Left lobe of liver (tissue), 2 donors: ENCODE data around the gene SLC22A4. TPM values are rescaled to one million over a fixed set of nuclear protein-coding genes. Genes with fewer than 3 reads are reported as not detected.

Experiments
- ATAC-seq: fragments of 200-7000 bp; cut with Tn5 transposase; one replicate; pipeline ENCODE4 v1.9.1; 2020; ENCODE audit warnings: mild to moderate bottlenecking, moderate library complexity
- DNase-seq: peaks from one replicate; pipeline ENCODE4 v3.0.0-alpha.2; 2020; ENCODE audit warnings: low spot score
- total RNA-seq: library from RNA; stranded (reverse); gene quantifications from one replicate; pipeline ENCODE4 v1.2.1, GENCODE V29; 2021
- donor health status: DM: no; HTN: no; CAD: no; lungs with moderate emphysema.
- donor health status: DM: no; HTN: yes; CAD: no.

The SLC22A4 gene
- total RNA-seq, 1 donor from 2014 or later, result 0.20 TPM

DNA sequence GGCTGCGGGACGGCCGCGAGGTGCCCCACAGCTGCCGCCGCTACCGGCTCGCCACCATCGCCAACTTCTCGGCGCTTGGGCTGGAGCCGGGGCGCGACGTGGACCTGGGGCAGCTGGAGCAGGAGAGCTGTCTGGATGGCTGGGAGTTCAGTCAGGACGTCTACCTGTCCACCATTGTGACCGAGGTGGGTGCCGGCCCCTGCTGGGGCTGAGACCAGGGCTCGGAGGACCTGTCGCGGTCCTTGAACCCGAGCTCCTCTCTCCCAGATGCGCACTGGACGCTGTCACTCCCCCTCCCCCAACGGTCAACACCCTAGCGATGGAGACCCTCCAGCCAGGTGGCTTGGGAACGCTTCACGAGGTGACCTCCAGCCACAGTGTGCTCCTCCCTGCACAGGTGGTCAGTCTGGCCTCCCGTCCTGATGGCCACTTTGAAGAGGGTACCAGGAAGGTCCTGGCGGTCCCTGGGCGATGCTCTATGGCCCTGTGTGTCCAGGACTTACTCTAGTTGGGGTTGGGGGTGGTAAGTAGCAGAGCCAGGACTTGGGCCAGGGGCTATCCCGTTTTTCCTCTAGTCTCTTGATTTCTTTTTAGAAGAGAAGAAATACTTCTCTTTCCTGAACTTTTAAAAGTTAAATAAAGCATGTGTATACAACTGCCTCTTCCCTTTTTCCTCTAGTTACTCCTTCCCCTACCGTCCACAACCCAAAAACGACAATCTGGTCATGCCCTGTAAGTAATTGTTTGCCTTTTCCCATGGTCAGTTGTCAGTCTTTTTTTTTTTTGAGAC lies 76.2 kb downstream of the SLC22A4 start:
- ATAC-seq, result peak; percentile 8
- no peak for DNase-seq

DNA sequence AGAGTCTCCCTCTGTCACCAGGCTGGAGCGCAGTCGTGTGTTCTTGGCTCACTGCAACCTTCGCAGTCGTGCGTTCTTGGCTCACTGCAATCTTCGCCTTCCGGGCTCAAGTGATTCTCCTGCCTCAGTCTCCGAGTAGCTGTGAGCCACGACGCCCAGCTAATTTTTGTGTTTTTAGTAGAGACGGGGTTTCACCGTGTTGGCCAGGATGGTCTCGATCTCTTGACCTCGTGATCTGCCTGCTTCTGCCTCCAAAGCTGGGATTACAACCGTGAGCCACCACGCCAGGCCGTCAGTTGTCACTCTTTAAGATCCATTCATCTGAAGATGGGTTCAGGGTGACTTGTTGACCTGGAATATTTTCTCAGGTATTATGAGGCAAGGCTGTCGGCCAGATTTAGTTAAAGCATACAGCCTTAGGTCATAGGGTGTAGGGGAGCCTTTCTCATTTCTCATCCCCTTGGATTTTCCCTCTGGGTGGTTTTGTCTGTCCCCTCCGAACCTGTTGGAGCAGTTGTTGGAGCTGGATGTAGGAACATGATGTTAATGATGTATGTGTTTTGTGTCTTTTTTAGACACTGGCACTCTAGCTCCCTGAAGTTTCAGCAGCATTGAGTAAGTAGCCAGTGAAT lies 76.9 kb downstream of the SLC22A4 start:
- DNase-seq (no peak), ATAC-seq (peak; percentile 6)

DNA sequence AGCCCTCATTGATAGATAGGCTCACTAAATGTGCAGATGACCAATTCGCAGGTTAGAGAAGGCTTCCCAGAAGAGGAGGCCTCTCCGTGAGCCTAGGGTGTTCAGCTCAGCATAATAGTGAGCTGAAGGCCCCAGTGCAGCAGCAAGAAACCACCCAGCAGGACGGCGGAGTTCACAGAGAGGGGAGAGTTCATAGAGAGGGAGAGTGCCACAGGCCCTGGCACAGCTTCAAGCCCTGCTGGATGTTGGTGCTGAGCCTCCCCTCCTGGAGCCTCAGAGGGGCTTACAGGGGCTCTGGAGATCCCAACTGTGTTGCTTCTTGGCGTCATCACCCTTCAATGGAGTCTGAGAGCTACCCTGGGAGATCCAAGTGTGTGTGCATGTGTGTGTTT lies 77.4 kb downstream of the SLC22A4 start:
- no peak for DNase-seq

DNA sequence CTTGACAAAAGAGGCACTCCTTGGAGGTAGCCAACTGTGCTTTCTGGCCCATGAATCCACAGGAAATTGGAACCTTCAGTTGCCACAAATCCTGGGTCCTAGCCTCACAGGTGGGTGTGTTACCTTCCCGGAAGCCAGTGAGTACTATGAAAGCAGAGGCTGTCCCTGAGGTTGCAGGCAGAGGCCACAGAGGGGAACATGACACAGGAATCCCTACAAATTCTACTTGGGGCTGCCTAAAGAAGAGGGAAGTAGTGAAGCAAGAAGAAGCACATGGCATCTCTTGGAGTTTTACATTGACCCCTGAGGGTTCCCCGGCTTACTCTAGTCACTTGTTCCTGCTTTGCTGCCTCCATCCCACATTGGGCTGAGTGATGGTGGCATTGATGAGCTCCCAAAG lies 77.9 kb downstream of the SLC22A4 start:
- no peak for DNase-seq
- no peak for ATAC-seq

More for the DNA sequence above, 77.4 kb downstream of the SLC22A4 start:
- ATAC-seq, result no peak

DNA sequence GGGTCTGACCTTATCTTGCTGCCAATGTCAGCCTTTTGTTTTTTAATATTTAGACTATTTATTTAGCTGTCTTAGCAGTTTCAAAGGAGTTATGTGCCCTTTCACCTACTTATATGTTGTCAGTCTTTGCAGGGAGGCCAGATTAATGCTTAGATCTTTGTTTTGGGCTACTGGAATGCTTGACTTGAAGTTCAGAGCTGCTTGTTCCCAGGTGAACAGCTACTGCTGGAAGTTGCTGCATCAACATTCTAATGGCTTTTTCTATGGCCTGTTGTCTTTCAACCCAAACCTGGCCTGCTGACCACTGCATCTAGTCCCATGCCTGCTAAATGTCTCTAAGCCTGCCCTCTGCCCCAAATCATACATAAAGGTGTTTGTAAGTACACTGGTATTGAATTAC lies 78.3 kb downstream of the SLC22A4 start:
- no peak for ATAC-seq
- no peak for DNase-seq

DNA sequence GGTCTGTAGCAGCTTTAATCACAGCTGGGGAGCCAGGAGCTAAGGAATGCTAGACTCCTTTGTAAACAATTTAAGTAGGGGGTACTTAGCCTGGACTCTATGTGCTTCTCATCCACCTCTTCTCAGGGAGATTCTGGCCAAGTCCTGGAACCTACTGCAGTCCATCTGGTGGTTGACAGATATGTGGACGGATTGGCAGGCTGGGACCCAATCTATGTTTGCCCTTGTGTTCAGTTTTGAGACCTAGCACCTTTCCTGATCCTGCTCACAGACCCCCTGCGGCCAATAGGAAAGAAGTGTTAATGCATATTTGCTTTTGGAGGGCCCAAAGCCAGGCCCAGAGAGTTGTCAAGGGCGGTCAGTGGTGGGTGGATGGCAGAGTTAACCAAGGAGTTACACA lies 81.8 kb downstream of the SLC22A4 start:
- ATAC-seq (no peak), DNase-seq (no peak)

DNA sequence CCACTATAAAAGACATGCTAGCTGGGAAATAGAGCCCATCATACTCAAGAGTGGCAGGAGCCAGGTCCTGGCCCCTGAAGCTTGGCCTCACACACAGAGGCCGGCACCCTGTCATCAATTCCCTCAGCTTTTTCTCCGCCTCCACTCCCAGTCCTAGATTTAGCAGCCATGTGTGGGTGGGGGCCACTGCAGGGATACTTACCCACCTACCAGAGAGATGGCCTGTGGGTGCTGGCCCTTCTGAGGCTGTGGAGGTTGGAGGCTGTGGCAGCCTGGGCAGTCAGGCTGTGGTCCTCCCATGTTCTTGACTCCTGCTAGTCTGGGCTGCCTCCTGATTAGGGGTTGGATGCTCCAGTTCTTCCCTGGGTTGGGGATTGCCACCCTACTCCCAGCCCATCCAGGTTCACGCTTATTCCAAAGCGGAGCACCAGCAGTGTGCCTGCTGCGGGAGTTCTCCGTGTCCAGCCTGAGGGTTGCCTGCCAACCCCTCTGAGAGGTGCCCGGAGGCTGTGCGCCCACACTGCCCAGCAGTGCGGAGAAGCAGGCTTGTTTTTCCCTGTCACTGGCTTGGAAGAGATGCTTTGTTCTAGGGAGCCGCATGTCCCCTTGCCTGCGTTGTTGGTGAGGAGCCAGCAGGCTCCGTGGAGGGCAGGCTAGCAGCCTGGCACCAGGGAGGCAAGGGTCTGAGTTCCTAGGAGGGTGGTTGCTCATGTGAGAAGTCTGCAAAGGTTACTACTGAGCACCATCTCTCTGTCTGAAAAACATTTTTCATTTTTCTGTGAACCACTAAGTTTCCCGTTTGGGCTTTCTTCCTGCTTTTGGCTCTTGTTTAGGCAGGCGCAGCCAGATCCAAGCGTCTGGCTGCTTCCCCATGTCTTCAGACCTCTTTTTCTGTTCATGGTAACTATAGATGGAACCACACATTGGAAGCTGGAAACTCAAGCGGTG lies 82.8 kb downstream of the SLC22A4 start:
- no peak for ATAC-seq
- no peak for DNase-seq

DNA sequence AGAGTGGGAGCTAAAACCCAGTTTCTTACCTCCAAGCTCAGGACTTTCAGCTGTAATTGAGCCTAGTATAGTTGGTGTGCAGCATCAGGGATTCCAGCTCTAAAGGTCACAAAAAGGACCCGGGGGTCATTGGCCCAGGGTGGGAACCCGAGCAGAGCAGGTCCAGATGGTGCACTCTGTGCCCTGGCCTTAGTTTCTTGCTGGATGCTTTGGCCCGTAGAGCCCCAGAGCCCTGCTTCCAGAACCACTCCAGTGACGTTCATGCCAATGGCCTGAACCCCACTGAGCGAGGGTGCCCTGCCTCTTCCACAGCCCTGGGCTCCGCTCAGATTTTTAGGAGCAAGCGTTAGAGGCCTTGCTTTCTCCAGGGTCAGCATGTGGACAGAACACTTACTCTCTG lies 83.5 kb downstream of the SLC22A4 start:
- no peak for ATAC-seq

DNA sequence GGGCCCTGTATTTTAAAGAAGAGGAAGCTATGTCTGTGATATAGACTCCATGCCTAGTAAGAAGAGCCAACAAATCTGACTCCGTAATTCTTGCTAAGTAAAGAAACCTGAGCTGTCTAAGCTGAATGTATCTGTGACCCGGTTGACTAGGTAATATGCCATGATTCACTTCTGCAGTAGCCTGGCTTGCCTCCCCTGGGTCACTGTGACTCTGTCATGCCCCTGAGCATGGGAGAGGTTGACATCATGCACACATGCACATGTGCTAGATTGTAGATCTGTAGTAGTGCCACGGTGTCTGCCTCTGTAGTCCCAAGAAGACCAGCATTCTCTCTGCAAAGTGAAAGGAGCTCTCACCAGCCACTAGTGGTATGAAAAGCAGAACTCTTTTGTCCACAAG lies 84.4 kb downstream of the SLC22A4 start:
- no peak for DNase-seq
- no peak for ATAC-seq

More for the DNA sequence above, 83.5 kb downstream of the SLC22A4 start:
- DNase-seq, result no peak

DNA sequence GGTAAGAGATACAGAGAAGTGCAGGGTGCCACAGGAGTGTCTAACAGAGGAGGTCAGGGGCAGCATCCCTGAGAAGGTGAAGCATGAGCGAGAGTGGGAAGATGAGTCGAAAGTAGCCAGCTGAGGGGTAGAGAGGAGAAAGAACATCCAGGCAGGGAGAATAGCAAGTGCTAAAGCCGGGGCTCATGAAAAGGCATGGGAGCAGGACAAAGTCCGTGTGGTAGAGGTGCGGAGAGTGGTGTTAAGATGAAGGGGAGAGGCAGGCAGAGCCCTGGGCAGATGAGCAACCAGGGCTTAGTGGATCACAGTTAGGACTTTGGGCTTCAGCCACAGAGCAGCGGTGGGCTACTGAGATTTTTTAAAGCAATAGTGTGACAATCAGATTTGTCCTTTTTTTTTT lies 85.9 kb downstream of the SLC22A4 start:
- peak; percentile 12 for ATAC-seq
- no peak for DNase-seq

DNA sequence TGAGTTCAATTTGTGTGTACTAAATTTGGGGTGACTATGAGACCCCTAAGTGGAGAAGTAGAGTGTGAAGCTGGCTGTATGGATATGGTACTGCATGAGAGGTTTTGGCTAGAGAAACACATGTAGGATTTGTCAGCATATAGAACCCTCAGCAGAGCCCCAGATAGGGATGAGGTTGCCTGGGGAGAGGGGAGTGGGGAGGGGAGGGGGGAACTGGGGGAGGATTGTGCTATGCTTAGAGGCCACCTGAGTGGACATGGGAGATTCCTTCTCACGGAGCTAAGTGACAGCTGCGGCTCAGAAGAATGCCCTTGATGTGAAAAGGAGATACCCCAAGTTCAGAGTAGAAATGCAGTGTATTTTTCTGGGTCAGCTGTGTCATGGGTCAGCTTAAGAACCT lies 86.5 kb downstream of the SLC22A4 start:
- ATAC-seq (no peak), DNase-seq (no peak)

DNA sequence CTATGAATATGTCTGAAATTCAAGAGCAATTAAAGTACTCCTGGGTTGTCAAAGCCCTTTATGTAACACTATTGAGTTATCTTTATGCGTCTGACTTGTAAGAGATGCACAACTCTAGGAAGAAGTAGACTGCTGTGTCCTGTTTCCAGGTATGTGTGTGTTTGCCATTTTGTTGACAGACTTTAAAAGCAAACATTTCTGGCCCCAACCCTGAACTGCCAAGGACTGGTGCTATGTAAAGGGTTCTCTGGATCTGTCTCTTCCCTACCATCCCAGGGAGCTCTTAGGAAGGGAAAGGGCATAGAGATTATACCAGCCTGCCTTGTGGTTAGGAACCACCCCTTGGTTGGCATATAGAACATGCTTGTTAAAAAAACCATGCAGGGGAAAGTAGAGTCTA lies 87.4 kb downstream of the SLC22A4 start:
- DNase-seq (no peak), ATAC-seq (peak; percentile 32)

DNA sequence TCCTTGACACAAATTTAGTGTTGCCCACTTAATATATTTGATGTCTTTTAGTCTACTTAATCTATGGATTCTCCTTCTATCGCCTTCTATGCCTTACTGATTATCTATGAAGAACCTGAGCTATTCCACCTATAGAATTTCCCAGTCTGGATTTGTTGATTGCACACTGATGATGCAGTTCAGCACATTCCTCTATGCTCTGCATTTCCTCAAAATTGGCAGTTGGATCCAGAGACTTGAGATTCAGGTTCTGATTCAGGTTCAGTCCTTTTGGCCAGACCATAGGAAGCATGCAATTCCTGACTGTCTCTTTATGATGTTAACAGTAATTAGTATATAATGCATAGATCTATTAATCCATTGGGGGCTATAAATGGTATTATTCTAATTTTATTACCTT lies 89.1 kb downstream of the SLC22A4 start:
- DNase-seq (no peak), ATAC-seq (no peak)

DNA sequence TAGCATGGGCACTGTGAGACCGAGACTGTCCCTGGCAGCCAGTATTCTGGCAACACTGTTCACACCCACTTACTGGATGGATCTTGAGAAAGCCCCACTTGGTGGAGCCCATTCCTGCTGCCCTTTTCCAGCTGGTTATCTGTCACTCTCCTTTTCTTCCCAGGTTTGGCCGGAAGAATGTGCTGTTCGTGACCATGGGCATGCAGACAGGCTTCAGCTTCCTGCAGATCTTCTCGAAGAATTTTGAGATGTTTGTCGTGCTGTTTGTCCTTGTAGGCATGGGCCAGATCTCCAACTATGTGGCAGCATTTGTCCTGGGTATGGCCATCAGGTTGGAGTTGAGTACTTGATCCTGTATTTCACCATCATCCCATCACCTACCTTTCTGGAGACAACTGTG lies 89.8 kb downstream of the SLC22A4 start:
- ATAC-seq (no peak), DNase-seq (no peak)

DNA sequence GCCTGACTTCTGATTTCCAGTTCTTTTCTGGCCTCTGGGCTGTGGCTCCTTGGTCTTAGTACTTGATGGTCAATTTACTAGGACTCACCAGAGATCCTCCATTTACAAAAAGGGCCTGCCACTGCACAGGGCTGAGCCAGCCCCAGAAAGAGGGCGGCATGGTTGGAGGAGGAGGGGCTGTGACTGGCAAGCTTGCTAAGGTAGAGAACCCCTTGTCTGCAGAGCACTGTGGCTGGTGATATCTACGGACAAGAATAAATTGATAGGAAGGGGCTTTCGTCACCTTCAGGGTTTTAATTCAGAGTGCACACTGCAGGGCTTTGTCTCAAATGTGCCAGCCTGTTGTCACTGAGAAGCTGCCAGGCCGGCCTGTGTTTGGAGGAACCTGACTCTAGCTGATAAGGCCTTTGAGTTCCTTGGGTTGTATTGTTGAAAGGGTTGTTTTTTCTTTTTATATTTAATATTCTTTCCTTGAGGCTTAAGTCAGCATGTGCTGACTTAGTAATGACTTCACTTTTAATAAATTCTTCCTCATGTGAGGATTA lies 90.4 kb downstream of the SLC22A4 start:
- ATAC-seq, result no peak
- DNase-seq, result no peak

DNA sequence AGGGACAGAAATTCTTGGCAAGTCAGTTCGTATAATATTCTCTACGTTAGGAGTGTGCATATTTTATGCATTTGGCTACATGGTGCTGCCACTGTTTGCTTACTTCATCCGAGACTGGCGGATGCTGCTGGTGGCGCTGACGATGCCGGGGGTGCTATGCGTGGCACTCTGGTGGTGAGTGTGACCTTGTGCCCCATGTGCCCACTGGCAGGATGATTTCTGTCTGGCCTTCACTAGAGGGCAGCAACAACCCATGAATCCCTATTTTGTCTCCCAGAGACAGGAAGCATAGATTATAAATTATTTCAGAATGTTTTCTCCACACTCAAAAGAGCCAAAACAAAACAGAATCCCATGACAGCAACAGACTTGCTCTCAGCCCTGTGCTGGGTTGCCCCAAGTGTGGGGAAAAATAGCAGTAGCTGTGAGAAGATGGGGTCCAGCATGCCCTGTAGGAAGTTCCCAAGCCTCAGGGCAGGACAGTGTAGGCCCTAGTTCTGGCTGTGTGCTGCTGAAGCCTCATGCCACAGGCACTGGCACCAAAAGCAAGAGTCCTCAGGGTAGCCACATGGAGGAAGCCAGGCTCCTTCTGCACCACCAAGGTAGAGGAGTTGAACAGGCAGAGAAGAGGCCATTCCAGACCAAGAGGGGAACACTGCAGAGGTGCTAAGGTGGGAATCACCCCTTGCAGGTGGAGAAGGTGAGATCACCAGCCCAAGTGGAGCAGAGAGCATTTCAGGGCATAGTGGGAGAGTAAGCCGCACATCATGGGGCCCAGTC lies 91.3 kb downstream of the SLC22A4 start:
- DNase-seq (no peak), ATAC-seq (peak; percentile 67)

DNA sequence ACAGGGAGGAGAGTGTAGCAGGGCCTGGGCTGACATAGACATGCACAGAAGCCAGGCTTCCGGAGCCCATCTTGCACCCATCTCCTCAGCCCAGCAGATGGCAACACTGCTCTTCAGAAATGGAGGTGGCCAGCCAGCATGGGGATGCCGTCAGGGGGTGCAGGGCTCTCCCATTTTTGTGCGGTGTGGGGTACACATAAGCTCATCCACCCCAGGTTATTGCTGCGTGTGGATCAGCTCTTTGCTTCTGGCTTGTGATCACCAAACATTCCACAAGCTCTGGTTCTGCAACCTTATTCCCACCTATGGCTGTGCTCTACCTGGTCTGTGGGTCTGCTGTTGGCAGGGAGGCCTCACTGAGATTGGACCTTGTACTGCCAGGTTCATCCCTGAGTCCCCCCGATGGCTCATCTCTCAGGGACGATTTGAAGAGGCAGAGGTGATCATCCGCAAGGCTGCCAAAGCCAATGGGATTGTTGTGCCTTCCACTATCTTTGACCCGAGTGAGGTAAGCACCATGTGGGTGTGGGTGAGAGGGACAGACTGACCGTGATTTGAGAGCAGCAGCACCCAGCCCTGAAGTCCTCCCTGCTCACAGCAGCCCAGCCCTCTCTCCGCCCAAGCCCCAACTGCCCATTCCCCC lies 92.6 kb downstream of the SLC22A4 start:
- DNase-seq (peak; percentile 75), ATAC-seq (peak; percentile 89)

DNA sequence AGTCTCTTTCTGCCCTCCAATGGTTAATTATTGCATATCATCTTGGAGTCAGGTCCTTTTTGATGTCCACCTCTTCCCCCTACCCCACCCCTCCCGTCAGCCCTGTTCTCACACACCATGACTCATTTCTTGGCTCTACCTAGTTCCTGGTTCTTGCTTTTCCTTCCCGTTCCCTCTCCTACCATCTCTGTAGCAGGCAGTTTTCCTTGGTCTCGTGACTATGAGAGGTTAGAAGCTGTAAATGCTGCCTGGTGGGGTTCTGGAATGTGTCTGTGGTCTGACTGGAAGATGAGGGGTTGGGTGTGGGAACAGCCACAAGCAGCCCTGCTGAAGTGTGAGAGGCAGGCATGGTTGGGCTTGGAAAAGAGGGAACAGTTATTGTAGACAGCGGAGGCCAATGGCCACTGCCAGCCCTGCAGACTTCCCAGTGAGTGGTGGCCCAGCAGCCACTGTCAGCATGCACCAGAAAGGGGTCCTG lies 93.5 kb downstream of the SLC22A4 start:
- no peak for DNase-seq
- ATAC-seq, result peak; percentile 42

DNA sequence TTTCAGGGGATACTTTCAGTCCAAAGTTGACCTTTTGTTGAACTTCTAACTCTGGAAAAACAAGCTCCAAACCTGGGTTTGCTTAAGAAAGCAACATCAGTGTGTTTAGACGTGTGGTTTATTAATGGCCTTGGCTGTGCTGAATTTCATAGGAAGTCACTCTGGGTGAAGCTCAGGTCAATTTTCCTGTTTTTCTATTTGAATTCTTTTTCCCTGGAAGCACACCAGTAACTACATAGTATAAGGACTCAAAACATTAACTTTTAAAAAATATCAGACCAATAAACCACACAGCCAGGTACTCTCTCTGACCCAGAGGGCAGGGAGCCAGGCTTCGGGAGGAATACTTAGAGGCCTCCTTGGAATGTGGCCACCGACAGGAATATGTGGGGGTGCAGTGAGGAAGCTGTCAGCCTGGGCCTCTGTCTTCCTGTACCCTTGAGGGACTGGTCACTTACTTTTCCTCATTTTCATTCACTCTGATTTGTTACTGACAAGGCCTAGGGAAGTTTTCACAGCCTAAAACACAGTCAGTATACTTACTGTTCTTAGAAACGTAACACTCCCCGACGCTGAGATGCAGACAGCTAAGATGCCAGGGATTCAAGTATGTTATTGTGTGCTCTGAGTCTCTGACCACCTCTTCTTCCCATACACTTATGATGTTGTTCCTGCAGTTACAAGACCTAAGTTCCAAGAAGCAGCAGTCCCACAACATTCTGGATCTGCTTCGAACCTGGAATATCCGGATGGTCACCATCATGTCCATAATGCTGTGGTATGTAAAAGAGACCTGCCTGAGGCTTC lies 94.3 kb downstream of the SLC22A4 start:
- peak; percentile 9 for ATAC-seq
- no peak for DNase-seq
